MM.1S (cell line): Measurements from ENCODE around the gene ALDH16A1.

Experiments used
- DNase-seq: peaks from one replicate; pipeline ENCODE4 v3.0.0-alpha.2; 2015
- H2AFZ ChIP-seq: fragments of 300-600 bp; sonication (generic); 2 replicates; pipeline ENCODE4 v1.6.0; 2016; ENCODE audit warnings: antibody characterized with exemption, low read length
- H3F3A ChIP-seq: fragments of 300-600 bp; sonication (generic); 2 replicates; pipeline ENCODE4 v1.6.1; 2016; ENCODE audit warnings: mild to moderate bottlenecking, antibody characterized with exemption, low read length, moderate library complexity, mixed read lengths; ENCODE audit not compliant: insufficient read depth
- H3K27ac ChIP-seq: fragments of 300-600 bp; sonication (generic); 2 replicates; pipeline ENCODE4 v1.5.1; 2016; ENCODE audit warnings: mild to moderate bottlenecking, low read length
- H3K27me3 ChIP-seq: fragments of 300-600 bp; sonication (generic); replicated peaks from 2 replicates; pipeline ENCODE4 v1.6.0; 2016; ENCODE audit warnings: low read length; ENCODE audit not compliant: insufficient read depth
- H3K36me3 ChIP-seq: fragments of 300-600 bp; sonication (generic); replicated peaks from 2 replicates; pipeline ENCODE4 v1.6.1; 2016; ENCODE audit warnings: mild to moderate bottlenecking, low read length, mixed read lengths; ENCODE audit not compliant: insufficient read depth
- H3K4me1 ChIP-seq: fragments of 300-600 bp; sonication (generic); 2 replicates; pipeline ENCODE4 v1.6.1; 2016; ENCODE audit warnings: low read length, mixed read lengths
- H3K4me2 ChIP-seq: fragments of 300-600 bp; sonication (generic); 2 replicates; pipeline ENCODE4 v1.6.0; 2016; ENCODE audit warnings: low read depth, low read length
- H3K4me3 ChIP-seq: fragments of 300-600 bp; sonication (generic); 2 replicates; pipeline ENCODE4 v1.5.1; 2016; ENCODE audit warnings: low read length, mixed read lengths
- H3K79me2 ChIP-seq: fragments of 300-600 bp; sonication (generic); 2 replicates; pipeline ENCODE4 v1.6.1; 2016; ENCODE audit warnings: mixed run types, low read length, mixed read lengths
- H3K9ac ChIP-seq: fragments of 300-600 bp; sonication (generic); 2 replicates; pipeline ENCODE4 v1.6.1; 2016; ENCODE audit warnings: low read length, mixed read lengths
- H3K9me2 ChIP-seq: fragments of 300-600 bp; sonication (generic); replicated peaks from 2 replicates; pipeline ENCODE4 v1.6.1; 2016; ENCODE audit warnings: mild to moderate bottlenecking, low read length, mixed read lengths; ENCODE audit not compliant: insufficient read depth
- H3K9me3 ChIP-seq: fragments of 300-600 bp; sonication (generic); replicated peaks from 2 replicates; pipeline ENCODE4 v1.6.1; 2016; ENCODE audit warnings: mild to moderate bottlenecking, low read length, mixed read lengths; ENCODE audit not compliant: insufficient read depth
- H4K20me1 ChIP-seq: fragments of 300-600 bp; sonication (generic); 2 replicates; pipeline ENCODE4 v1.6.1; 2016; ENCODE audit warnings: mild to moderate bottlenecking, low read length, moderate library complexity, mixed read lengths; ENCODE audit not compliant: insufficient read depth
- EZH2 ChIP-seq: fragments of 300-600 bp; sonication (generic); optimal IDR thresholded peaks from 2 replicates; pipeline ENCODE3; 2017; ENCODE audit warnings: low read depth, mild to moderate bottlenecking, antibody characterized with exemption, low read length, mixed read lengths
- EZH2phosphoT487 ChIP-seq: fragments of 300-600 bp; sonication (generic); IDR thresholded peaks from 2 replicates; pipeline ENCODE4 v1.6.1; 2018; ENCODE audit warnings: antibody characterized with exemption, low read length
- TF ChIP-seq, protein P1 (sequence below): fragments of 300-600 bp; sonication (generic); IDR thresholded peaks from 2 replicates; pipeline ENCODE4 v1.5.1; 2016; ENCODE audit warnings: antibody characterized with exemption, low read length, mixed read lengths

ALDH16A1 gene

DNA sequence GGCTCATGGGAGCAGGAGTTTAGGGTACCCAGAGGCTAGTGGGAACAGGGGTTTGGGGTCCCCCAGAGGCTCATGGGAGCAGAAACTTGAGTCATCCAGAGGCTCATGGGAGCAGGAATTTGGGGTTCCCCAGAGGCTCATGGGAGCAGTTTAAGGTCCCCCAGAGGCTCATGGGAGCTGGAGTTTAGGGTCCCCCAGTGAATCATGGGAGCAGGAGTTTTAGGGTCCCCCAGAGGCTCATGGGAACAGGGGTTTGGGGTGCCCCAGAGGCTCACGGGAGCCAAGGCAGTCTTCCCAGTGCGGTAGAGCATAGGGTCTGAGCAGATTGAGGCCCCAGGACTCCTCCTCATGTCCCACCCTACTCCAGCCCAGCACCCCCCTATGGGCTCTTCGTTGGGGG is 12.3 kb downstream of the ALDH16A1 start:
- Histone ChIP-seq H3K4me2 (no peak overlapping the region), H3K27ac (no peak overlapping the region), H3K9me3 (no peaks in the 10 kb centered on the region), H3K4me3 (no peak overlapping the region), H3K79me2 (no peaks in the 10 kb centered on the region), H3K36me3 (no peaks in the 10 kb centered on the region), H2AFZ (no peak overlapping the region), H3F3A (no peaks in the 10 kb centered on the region), H3K4me1 (peaks cover 13% of the 10 kb centered on the region), H3K9me2 (no peaks in the 10 kb centered on the region), H4K20me1 (no peaks in the 10 kb centered on the region), H3K9ac (no peak overlapping the region), H3K27me3 (no peaks in the 10 kb centered on the region)
- no peak for DNase-seq
- TF ChIP-seq EZH2phosphoT487, result no peak
- TF ChIP-seq, protein P1, sequence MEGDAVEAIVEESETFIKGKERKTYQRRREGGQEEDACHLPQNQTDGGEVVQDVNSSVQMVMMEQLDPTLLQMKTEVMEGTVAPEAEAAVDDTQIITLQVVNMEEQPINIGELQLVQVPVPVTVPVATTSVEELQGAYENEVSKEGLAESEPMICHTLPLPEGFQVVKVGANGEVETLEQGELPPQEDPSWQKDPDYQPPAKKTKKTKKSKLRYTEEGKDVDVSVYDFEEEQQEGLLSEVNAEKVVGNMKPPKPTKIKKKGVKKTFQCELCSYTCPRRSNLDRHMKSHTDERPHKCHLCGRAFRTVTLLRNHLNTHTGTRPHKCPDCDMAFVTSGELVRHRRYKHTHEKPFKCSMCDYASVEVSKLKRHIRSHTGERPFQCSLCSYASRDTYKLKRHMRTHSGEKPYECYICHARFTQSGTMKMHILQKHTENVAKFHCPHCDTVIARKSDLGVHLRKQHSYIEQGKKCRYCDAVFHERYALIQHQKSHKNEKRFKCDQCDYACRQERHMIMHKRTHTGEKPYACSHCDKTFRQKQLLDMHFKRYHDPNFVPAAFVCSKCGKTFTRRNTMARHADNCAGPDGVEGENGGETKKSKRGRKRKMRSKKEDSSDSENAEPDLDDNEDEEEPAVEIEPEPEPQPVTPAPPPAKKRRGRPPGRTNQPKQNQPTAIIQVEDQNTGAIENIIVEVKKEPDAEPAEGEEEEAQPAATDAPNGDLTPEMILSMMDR, result no peak
- no peak for TF ChIP-seq EZH2

DNA sequence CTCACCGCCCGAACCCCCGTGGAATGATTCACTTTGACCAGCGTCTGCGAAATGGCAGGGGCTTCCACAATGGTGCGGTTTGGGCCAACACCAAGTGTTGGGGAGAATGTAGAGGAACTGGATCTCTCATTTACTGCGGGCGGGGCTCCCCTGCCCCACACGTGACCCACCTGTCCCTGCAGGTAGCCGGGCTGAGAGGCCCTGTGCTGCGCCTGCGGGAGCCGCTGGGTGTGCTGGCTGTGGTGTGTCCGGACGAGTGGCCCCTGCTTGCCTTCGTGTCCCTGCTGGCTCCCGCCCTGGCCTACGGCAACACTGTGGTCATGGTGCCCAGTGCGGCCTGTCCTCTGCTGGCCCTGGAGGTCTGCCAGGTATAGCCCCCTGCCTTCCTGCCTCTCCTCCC is 15.2 kb downstream of the ALDH16A1 start:
- no peak overlapping the region for H2AFZ ChIP-seq
- no peaks in the 10 kb centered on the region for H3K36me3 ChIP-seq
- no peak overlapping the region for H3K4me2 ChIP-seq
- no peaks in the 10 kb centered on the region for H3K79me2 ChIP-seq
- H4K20me1 ChIP-seq, result no peaks in the 10 kb centered on the region
- H3K4me1 ChIP-seq, result peaks cover 13% of the 10 kb centered on the region
- TF ChIP-seq, protein P1, result no peak
- TF ChIP-seq EZH2 (no peak), EZH2phosphoT487 (no peak)
- no peaks in the 10 kb centered on the region for H3K9me3 ChIP-seq
- no peaks in the 10 kb centered on the region for H3K9me2 ChIP-seq
- no peak overlapping the region for H3K9ac ChIP-seq
- no peak overlapping the region for H3K4me3 ChIP-seq
- H3F3A ChIP-seq, result 0 out of 2 replicates have a peak, but pooled peaks cover 5% of the 10 kb centered on the region
- no peak for DNase-seq
- H3K27me3 ChIP-seq, result no peaks in the 10 kb centered on the region
- H3K27ac ChIP-seq, result peak overlapping the region; percentile 67; the same call in 1 of the 2 replicates

DNA sequence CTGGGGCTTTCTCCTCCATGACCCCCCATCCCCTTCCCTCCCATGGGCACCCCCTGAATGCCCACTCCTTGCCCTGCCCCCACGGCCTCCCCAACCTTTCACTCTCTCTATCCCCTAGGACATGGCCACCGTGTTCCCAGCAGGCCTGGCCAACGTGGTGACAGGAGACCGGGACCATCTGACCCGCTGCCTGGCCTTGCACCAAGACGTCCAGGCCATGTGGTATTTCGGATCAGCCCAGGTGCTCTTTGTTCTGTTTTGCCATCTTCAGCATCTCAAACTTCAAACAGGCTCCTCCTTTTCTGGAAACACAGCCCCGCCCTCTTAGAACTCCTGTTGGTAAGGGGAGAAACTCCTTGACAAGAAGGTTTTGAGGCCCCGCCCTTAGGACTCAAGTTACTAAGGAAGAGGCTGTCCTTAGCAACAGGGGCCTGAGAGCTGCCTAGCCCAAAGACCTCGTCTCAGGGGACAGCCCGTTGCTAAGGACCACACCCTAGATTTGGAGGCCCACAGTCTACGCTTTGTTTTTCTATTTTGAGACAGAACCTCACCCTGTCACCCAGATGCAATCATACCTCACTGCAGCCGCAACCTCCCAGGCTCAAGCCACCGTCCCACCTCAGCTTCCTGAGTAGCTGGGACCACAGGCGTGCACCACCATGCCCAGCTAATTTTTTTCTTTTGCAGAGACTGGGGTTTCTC is 15.9 kb downstream of the ALDH16A1 start:
- no peak overlapping the region for H3K9ac ChIP-seq
- 0 out of 2 replicates have a peak, but pooled peaks cover 5% of the 10 kb centered on the region for H3F3A ChIP-seq
- TF ChIP-seq, protein P1, result no peak
- TF ChIP-seq EZH2phosphoT487 (no peak), EZH2 (no peak)
- H3K4me3 ChIP-seq, result no peak overlapping the region
- H3K27me3 ChIP-seq, result no peaks in the 10 kb centered on the region
- H3K4me1 ChIP-seq, result peaks cover 15% of the 10 kb centered on the region
- H4K20me1 ChIP-seq, result no peaks in the 10 kb centered on the region
- peak overlapping the region; percentile 67; the same call in 1 of the 2 replicates for H3K27ac ChIP-seq
- H3K79me2 ChIP-seq, result no peaks in the 10 kb centered on the region
- no peaks in the 10 kb centered on the region for H3K36me3 ChIP-seq
- DNase-seq, result peak; percentile 94
- H2AFZ ChIP-seq, result no peak overlapping the region
- no peaks in the 10 kb centered on the region for H3K9me2 ChIP-seq
- H3K9me3 ChIP-seq, result no peaks in the 10 kb centered on the region
- H3K4me2 ChIP-seq, result no peak overlapping the region
